ENCODE measurements around the gene MOG. TPM values are rescaled to one million over a fixed set of nuclear protein-coding genes. Genes with fewer than 3 reads are reported as not detected.
"Not testable (repeated sequence)": the region's sequence is repeated elsewhere in the genome, so short reads cannot be mapped to it uniquely, and the experiment has no call there.

MOG gene
- total and polyA plus RNA-seq, 4 donors: 22.6 to 225 (median 153) TPM

- WGBS (ENCODE audit: insufficient coverage): 80% methylated on average over 2 of the region's 6 CpGs
- H3K27me3 ChIP-seq (ENCODE audit: control insufficient read depth, insufficient read depth, low read length): peaks cover 3% of the 10 kb centered on the region
- H3K4me1 ChIP-seq (ENCODE audit: control insufficient read depth, insufficient read depth, low read length): peaks cover 2% of the 10 kb centered on the region
- no peaks in the 10 kb centered on the region for H3K9me3 ChIP-seq (ENCODE audit: control insufficient read depth, insufficient read depth, low read length)
- DNase-seq (ENCODE audit: low read depth in 4 of 6, low spot score in 6 of 6): no peak
- H3K27ac ChIP-seq (ENCODE audit: low read depth, low read length): no peak overlapping the region
- H3K36me3 ChIP-seq (ENCODE audit: control insufficient read depth, insufficient read depth, low read length): no peaks in the 10 kb centered on the region
- no peak overlapping the region for H3K4me3 ChIP-seq (ENCODE audit: low read depth, low read length)
Measured at GRCh38 chr6:29655658-29656057, 1.2 kb upstream of the MOG start.

GRCh38 chr6:29656157-29656556 is 735 bp upstream of the MOG start:
- Histone ChIP-seq H3K4me1 (ENCODE audit: control insufficient read depth, insufficient read depth, low read length) (peaks cover 2% of the 10 kb centered on the region), H3K27ac (ENCODE audit: low read depth, low read length) (no peak overlapping the region), H3K27me3 (ENCODE audit: control insufficient read depth, insufficient read depth, low read length) (peaks cover 3% of the 10 kb centered on the region), H3K4me3 (ENCODE audit: low read depth, low read length) (no peak overlapping the region), H3K36me3 (ENCODE audit: control insufficient read depth, insufficient read depth, low read length) (no peaks in the 10 kb centered on the region), H3K9me3 (ENCODE audit: control insufficient read depth, insufficient read depth, low read length) (no peaks in the 10 kb centered on the region)
- DNase-seq (ENCODE audit: low read depth in 4 of 6, low spot score in 6 of 6): no peak
- WGBS (ENCODE audit: insufficient coverage): no CpG with 5 or more reads among the region's 2 CpGs

DNA sequence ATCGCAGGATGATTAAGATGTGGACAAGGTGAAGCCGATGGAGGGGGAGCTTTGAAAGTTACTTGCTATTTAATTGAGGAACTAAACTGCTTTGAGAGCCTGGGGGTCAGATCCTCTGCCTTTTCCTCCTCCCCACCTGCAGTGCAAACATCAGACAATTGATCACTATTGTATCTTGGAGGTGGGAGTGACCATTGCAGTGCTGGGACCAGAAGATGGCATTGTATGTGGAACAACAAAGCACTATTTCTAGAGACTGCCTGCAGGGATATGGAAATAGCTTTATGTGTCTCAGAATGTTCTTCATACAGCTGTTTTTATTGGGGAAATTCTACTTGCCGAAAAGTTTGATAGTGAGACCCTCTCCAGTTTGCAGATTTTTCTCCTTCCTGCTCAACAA is 4.2 kb downstream of the MOG start:
- peaks cover 3% of the 10 kb centered on the region for H3K27me3 ChIP-seq (ENCODE audit: control insufficient read depth, insufficient read depth, low read length)
- peaks cover 2% of the 10 kb centered on the region for H3K4me1 ChIP-seq (ENCODE audit: control insufficient read depth, insufficient read depth, low read length)
- no peaks in the 10 kb centered on the region for H3K36me3 ChIP-seq (ENCODE audit: control insufficient read depth, insufficient read depth, low read length)
- WGBS (ENCODE audit: insufficient coverage): 100% methylated on average over 1 of the region's 3 CpGs
- DNase-seq (ENCODE audit: low read depth in 4 of 6, low spot score in 6 of 6): no peak
- H3K4me3 ChIP-seq (ENCODE audit: low read depth, low read length): no peak overlapping the region
- H3K9me3 ChIP-seq (ENCODE audit: control insufficient read depth, insufficient read depth, low read length): no peaks in the 10 kb centered on the region
- no peak overlapping the region for H3K27ac ChIP-seq (ENCODE audit: low read depth, low read length)

GRCh38 chr6:29661502-29662141 is 4.7 kb downstream of the MOG start:
- H3K27ac ChIP-seq (ENCODE audit: low read depth, low read length); H3K4me1 ChIP-seq (ENCODE audit: control insufficient read depth, insufficient read depth, low read length); H3K9me3 ChIP-seq (ENCODE audit: control insufficient read depth, insufficient read depth, low read length); H3K4me3 ChIP-seq (ENCODE audit: low read depth, low read length); H3K36me3 ChIP-seq (ENCODE audit: control insufficient read depth, insufficient read depth, low read length); H3K27me3 ChIP-seq (ENCODE audit: control insufficient read depth, insufficient read depth, low read length); DNase-seq (ENCODE audit: low read depth in 4 of 6, low spot score in 6 of 6): not testable (repeated sequence)
- 40% methylated on average over 11 of the region's 14 CpGs for WGBS (ENCODE audit: insufficient coverage)

DNA sequence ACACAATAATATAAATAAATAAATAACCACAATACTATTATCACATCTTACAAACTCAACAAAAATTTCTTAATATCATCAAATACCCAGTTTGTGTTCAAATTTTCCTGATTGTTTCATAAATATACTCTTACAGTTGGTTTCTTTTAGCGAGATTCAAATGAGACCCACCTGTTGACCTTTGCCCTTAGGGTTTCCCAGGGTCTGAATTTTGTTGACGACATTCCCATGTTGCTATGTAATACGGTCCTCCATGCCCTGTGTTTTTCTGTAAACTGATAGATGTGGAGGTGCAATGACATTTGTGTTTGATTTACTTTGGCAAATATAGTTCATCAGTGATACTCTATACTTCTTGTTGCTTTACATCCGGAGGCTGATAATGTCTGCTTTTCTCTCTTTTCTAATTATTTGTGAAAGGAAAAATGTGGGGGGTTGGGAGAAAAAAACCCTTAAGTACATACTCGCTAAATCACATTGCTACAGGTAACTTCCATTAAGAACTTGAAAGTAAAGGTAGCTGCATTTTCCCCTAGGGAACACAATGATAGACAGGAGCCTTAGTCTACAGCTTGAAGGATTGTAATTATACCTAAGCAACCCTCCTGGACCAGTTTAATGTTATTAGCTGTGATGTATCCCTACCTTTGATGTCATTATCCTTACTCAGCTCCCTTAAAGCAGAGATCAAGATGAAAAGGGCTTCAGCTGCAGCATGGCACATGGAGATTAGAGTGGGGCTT is 6.6 kb downstream of the MOG start:
- Histone ChIP-seq H3K27ac (ENCODE audit: low read depth, low read length) (no peak overlapping the region), H3K4me1 (ENCODE audit: control insufficient read depth, insufficient read depth, low read length) (no peaks in the 10 kb centered on the region), H3K9me3 (ENCODE audit: control insufficient read depth, insufficient read depth, low read length) (no peaks in the 10 kb centered on the region), H3K27me3 (ENCODE audit: control insufficient read depth, insufficient read depth, low read length) (no peaks in the 10 kb centered on the region), H3K36me3 (ENCODE audit: control insufficient read depth, insufficient read depth, low read length) (no peaks in the 10 kb centered on the region), H3K4me3 (ENCODE audit: low read depth, low read length) (no peak overlapping the region)
- WGBS (ENCODE audit: insufficient coverage): no CpG with 5 or more reads among the region's 5 CpGs
- DNase-seq (ENCODE audit: low read depth in 4 of 6, low spot score in 6 of 6): peak in 1 of 6 donors; percentile 35

DNA sequence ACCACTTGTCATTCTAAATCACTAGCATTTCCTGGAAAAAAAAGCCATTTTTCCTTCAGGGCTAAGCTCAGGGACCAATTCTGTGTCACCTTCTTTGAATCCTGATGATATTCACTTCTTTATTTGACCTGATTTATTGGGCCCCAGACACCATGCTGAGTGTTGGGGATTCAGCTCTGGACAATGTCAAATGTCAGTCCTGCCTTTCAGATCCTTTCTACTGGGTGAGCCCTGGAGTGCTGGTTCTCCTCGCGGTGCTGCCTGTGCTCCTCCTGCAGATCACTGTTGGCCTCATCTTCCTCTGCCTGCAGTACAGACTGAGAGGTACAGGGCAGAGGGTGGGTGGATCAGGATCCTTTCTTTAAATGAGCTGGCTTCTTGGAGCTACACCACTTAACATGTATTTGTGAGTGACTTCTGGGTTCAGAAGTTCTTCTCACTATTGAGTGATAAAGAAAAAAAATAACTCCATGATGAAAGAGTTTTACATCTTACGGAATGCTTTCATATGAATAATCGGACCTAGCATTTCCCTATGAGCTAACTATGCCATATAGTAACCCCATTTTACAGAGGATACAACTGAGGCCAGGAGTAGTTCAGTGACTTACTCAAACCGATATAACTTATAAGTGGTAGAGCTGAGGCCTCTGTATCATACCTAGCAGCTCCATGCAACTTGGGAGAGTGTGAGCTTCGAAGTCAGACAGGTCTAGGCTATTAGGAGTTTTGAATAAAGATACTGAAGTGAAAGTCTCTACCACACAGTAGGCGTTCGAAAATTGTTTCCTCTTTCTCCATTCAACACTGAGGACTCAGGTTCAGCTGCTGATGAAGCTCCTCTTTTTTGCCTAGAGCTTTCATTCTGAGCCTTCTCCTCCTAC is 9.3 kb downstream of the MOG start:
- no peaks in the 10 kb centered on the region for H3K4me1 ChIP-seq (ENCODE audit: control insufficient read depth, insufficient read depth, low read length)
- H3K4me3 ChIP-seq (ENCODE audit: low read depth, low read length): no peak overlapping the region
- WGBS (ENCODE audit: insufficient coverage): 17% methylated on average over 2 of the region's 8 CpGs
- no peak overlapping the region for H3K27ac ChIP-seq (ENCODE audit: low read depth, low read length)
- no peaks in the 10 kb centered on the region for H3K9me3 ChIP-seq (ENCODE audit: control insufficient read depth, insufficient read depth, low read length)
- H3K27me3 ChIP-seq (ENCODE audit: control insufficient read depth, insufficient read depth, low read length): peaks cover 2% of the 10 kb centered on the region
- H3K36me3 ChIP-seq (ENCODE audit: control insufficient read depth, insufficient read depth, low read length): no peaks in the 10 kb centered on the region
- no peak for DNase-seq (ENCODE audit: low read depth in 4 of 6, low spot score in 6 of 6)

DNA sequence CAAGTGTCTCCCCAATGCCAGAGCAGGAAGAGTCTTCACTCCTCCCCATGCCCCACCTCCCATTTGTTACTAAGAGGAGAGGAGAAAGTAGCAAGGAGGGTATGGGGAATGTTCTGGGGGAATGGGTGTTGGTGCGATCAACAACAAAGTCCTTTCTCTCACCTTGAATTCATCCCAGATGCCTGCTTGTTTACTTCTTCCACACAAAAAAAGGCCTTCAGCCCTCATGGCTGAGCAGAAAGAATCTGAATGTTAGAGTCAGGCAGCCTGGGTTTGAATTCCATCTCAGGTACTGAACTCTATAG is 9.9 kb downstream of the MOG start:
- no peak overlapping the region for H3K4me3 ChIP-seq (ENCODE audit: low read depth, low read length)
- H3K9me3 ChIP-seq (ENCODE audit: control insufficient read depth, insufficient read depth, low read length): no peaks in the 10 kb centered on the region
- no peak for DNase-seq (ENCODE audit: low read depth in 4 of 6, low spot score in 6 of 6)
- H3K27me3 ChIP-seq (ENCODE audit: control insufficient read depth, insufficient read depth, low read length): peaks cover 5% of the 10 kb centered on the region
- H3K27ac ChIP-seq (ENCODE audit: low read depth, low read length): no peak overlapping the region
- no peaks in the 10 kb centered on the region for H3K36me3 ChIP-seq (ENCODE audit: control insufficient read depth, insufficient read depth, low read length)
- H3K4me1 ChIP-seq (ENCODE audit: control insufficient read depth, insufficient read depth, low read length): no peaks in the 10 kb centered on the region
- no CpG with 5 or more reads among the region's 1 CpG for WGBS (ENCODE audit: insufficient coverage)

DNA sequence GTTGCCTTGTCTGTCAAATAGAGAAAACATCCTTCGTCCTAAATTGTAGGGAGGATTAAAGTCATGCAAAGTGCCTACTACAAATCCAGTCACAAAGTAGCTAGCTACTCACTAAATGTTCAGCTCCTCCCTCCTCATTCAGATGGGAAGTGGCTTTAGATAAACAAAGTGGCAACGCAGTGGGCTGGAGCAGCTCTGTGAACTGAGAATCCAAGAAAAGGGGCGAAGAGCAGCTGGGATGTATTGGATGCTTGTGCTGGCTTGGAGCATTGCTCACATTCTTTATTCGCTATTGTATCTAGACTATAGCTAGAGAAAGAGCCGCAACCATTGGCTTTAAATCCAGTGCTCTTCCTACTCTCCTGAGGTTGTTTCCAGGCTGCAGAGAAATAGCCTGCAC is 10.3 kb downstream of the MOG start:
- Histone ChIP-seq H3K9me3 (ENCODE audit: control insufficient read depth, insufficient read depth, low read length) (no peaks in the 10 kb centered on the region), H3K36me3 (ENCODE audit: control insufficient read depth, insufficient read depth, low read length) (no peaks in the 10 kb centered on the region), H3K4me1 (ENCODE audit: control insufficient read depth, insufficient read depth, low read length) (no peaks in the 10 kb centered on the region), H3K27ac (ENCODE audit: low read depth, low read length) (no peak overlapping the region), H3K27me3 (ENCODE audit: control insufficient read depth, insufficient read depth, low read length) (peaks cover 5% of the 10 kb centered on the region), H3K4me3 (ENCODE audit: low read depth, low read length) (no peak overlapping the region)
- no CpG with 5 or more reads among the region's 5 CpGs for WGBS (ENCODE audit: insufficient coverage)
- no peak for DNase-seq (ENCODE audit: low read depth in 4 of 6, low spot score in 6 of 6)

DNA sequence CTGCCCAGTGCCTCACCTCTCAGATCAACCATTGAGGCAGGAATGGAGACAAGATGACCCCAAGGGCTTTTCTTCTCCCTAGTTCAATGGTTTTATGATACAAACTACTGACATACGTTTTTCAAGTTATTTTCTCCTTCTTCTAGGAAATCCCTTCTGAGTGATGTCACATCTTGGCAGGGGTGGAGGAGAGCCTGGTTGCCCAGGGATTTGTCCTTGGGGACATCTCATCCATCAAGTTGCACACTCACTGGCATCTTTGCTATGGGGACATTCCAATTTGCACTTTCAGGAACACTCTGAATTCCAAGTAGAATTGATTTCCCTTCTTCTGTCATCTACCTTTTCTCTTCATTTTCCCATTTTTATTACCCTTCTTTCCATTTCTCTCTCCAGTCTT is 14.1 kb downstream of the MOG start:
- no peak for DNase-seq (ENCODE audit: low read depth in 4 of 6, low spot score in 6 of 6)
- Histone ChIP-seq H3K4me3 (ENCODE audit: low read depth, low read length) (no peak overlapping the region), H3K4me1 (ENCODE audit: control insufficient read depth, insufficient read depth, low read length) (no peaks in the 10 kb centered on the region), H3K36me3 (ENCODE audit: control insufficient read depth, insufficient read depth, low read length) (no peaks in the 10 kb centered on the region), H3K27me3 (ENCODE audit: control insufficient read depth, insufficient read depth, low read length) (peaks cover 5% of the 10 kb centered on the region), H3K27ac (ENCODE audit: low read depth, low read length) (no peak overlapping the region), H3K9me3 (ENCODE audit: control insufficient read depth, insufficient read depth, low read length) (no peaks in the 10 kb centered on the region)
- no CpG with 5 or more reads among the region's 1 CpG for WGBS (ENCODE audit: insufficient coverage)
